DND-41 (cell line): ENCODE data around the gene ATF5.

Source experiments
- ATAC-seq: fragments of 200-7000 bp; cut with Tn5 transposase; 3 replicates; pipeline ENCODE4 v1.9.1; 2021; ENCODE audit warnings: low read depth; ENCODE audit not compliant: insufficient read depth
- DNase-seq: peaks from one replicate; pipeline ENCODE4 v3.0.0-alpha.2; 2020
- H2AFZ ChIP-seq: 2 replicates; pipeline ENCODE4 v1.6.0; 2012; ENCODE audit warnings: low read depth, low read length
- H3K27ac ChIP-seq: 2 replicates; pipeline ENCODE4 v1.5.1; 2012; ENCODE audit warnings: low read length, inconsistent platforms
- H3K27me3 ChIP-seq: fragments of 200-600 bp; sonication (generic); 2 replicates; pipeline ENCODE4 v1.6.0; 2012; ENCODE audit warnings: low read length, mild to moderate bottlenecking, inconsistent platforms; ENCODE audit not compliant: insufficient read depth, poor library complexity
- H3K36me3 ChIP-seq: 2 replicates; pipeline ENCODE4 v1.5.1; 2012; ENCODE audit warnings: low read length, inconsistent platforms; ENCODE audit not compliant: insufficient read depth
- H3K4me1 ChIP-seq: 2 replicates; pipeline ENCODE4 v1.5.1; 2012; ENCODE audit warnings: mild to moderate bottlenecking, low read length; ENCODE audit not compliant: insufficient read depth
- H3K4me2 ChIP-seq: 2 replicates; pipeline ENCODE4 v1.6.0; 2012; ENCODE audit warnings: mild to moderate bottlenecking, moderate library complexity, low read length, inconsistent platforms; ENCODE audit not compliant: insufficient read depth
- H3K4me3 ChIP-seq, 2 experiments: fragments of 200-600 bp in 1 of 2; shearing (Covaris generic) in 1 of 2; 2 replicates each; pipeline ENCODE4 v1.5.1; 2012 to 2016; ENCODE audit warnings: inconsistent platforms in 2 of 2, low read length in 2 of 2, mild to moderate bottlenecking in 2 of 2, low read depth in 1 of 2, moderate library complexity in 1 of 2
- H3K79me2 ChIP-seq: 2 replicates; pipeline ENCODE4 v1.6.0; 2012; ENCODE audit warnings: low read length, inconsistent platforms; ENCODE audit not compliant: insufficient read depth
- H3K9ac ChIP-seq: 2 replicates; pipeline ENCODE4 v1.6.0; 2012; ENCODE audit warnings: low read depth, mild to moderate bottlenecking, inconsistent platforms, low read length, moderate library complexity
- H3K9me3 ChIP-seq: 2 replicates; pipeline ENCODE4 v1.5.1; 2012; ENCODE audit warnings: low read length, moderate library complexity, mild to moderate bottlenecking, inconsistent platforms; ENCODE audit not compliant: insufficient read depth, severe bottlenecking
- H4K20me1 ChIP-seq: 2 replicates; pipeline ENCODE4 v1.6.0; 2012; ENCODE audit warnings: low read length; ENCODE audit not compliant: insufficient read depth
- CTCF ChIP-seq: IDR thresholded peaks from 2 replicates; pipeline ENCODE4 v1.5.1; 2012; ENCODE audit warnings: borderline replicate concordance, low read length, moderate library complexity, mild to moderate bottlenecking; ENCODE audit not compliant: poor library complexity, severe bottlenecking; ENCODE audit errors: extremely low read depth
- EZH2 ChIP-seq: IDR thresholded peaks from 3 replicates; pipeline ENCODE4 v1.6.1; 2012; ENCODE audit warnings: borderline replicate concordance, low read depth, mild to moderate bottlenecking, moderate library complexity, low read length, inconsistent platforms; ENCODE audit not compliant: severe bottlenecking

Gene ATF5

GRCh38 chr19:49951806-49952478 is 22.9 kb downstream of the ATF5 start:
- Histone ChIP-seq H3K4me2 (no peak overlapping the region), H3K4me3 (no peak overlapping the region), H3K27me3 (peaks cover 3% of the 10 kb centered on the region), H3K36me3 (no peaks in the 10 kb centered on the region), H3K79me2 (no peaks in the 10 kb centered on the region), H3K4me1 (no peaks in the 10 kb centered on the region), H4K20me1 (0 out of 2 replicates have a peak, but pooled peaks cover 6% of the 10 kb centered on the region), H3K9me3 (no peaks in the 10 kb centered on the region), H3K27ac (no peak overlapping the region), H2AFZ (no peak overlapping the region), H3K9ac (no peak overlapping the region)
- TF ChIP-seq EZH2 (no peak), CTCF (no peak)
- no peak for ATAC-seq
- DNase-seq: no peak

- no peak for ATAC-seq
- Histone ChIP-seq H3K4me1 (no peaks in the 10 kb centered on the region), H4K20me1 (0 out of 2 replicates have a peak, but pooled peaks cover 6% of the 10 kb centered on the region), H3K79me2 (no peaks in the 10 kb centered on the region), H3K27me3 (peaks cover 3% of the 10 kb centered on the region), H3K9me3 (no peaks in the 10 kb centered on the region), H3K4me3 (no peak overlapping the region), H2AFZ (no peak overlapping the region), H3K36me3 (no peaks in the 10 kb centered on the region), H3K27ac (no peak overlapping the region), H3K4me2 (no peak overlapping the region), H3K9ac (no peak overlapping the region)
- TF ChIP-seq EZH2 (no peak), CTCF (no peak)
- no peak for DNase-seq
Measured at GRCh38 chr19:49952479-49952836, 23.5 kb downstream of the ATF5 start.

- no peak for DNase-seq
- Histone ChIP-seq H3K4me1 (no peaks in the 10 kb centered on the region), H3K9ac (no peak overlapping the region), H3K36me3 (no peaks in the 10 kb centered on the region), H3K79me2 (no peaks in the 10 kb centered on the region), H3K4me3 (no peak overlapping the region), H2AFZ (no peak overlapping the region), H3K9me3 (no peaks in the 10 kb centered on the region), H3K4me2 (no peak overlapping the region), H3K27me3 (peaks cover 3% of the 10 kb centered on the region), H4K20me1 (0 out of 2 replicates have a peak, but pooled peaks cover 6% of the 10 kb centered on the region), H3K27ac (no peak overlapping the region)
- ATAC-seq: no peak
- TF ChIP-seq EZH2 (no peak), CTCF (no peak)
Measured at GRCh38 chr19:49952906-49953305, 23.9 kb downstream of the ATF5 start.

GRCh38 chr19:49953416-49953815 is 24.4 kb downstream of the ATF5 start:
- Histone ChIP-seq H3K9me3 (no peaks in the 10 kb centered on the region), H3K9ac (no peak overlapping the region), H3K36me3 (no peaks in the 10 kb centered on the region), H3K4me3 (no peak overlapping the region), H3K4me2 (no peak overlapping the region), H3K4me1 (no peaks in the 10 kb centered on the region), H4K20me1 (0 out of 2 replicates have a peak, but pooled peaks cover 6% of the 10 kb centered on the region), H3K27me3 (peaks cover 3% of the 10 kb centered on the region), H2AFZ (no peak overlapping the region), H3K79me2 (no peaks in the 10 kb centered on the region), H3K27ac (no peak overlapping the region)
- DNase-seq: no peak
- TF ChIP-seq CTCF (no peak), EZH2 (no peak)
- no peak for ATAC-seq
